ENCODE data around the gene TSPAN4. TPM values are rescaled to one million over a fixed set of nuclear protein-coding genes. Genes with fewer than 3 reads are reported as not detected.

TSPAN4 gene
- total RNA-seq, 1 donor from 2014 or later, result 50.8 TPM

DNA sequence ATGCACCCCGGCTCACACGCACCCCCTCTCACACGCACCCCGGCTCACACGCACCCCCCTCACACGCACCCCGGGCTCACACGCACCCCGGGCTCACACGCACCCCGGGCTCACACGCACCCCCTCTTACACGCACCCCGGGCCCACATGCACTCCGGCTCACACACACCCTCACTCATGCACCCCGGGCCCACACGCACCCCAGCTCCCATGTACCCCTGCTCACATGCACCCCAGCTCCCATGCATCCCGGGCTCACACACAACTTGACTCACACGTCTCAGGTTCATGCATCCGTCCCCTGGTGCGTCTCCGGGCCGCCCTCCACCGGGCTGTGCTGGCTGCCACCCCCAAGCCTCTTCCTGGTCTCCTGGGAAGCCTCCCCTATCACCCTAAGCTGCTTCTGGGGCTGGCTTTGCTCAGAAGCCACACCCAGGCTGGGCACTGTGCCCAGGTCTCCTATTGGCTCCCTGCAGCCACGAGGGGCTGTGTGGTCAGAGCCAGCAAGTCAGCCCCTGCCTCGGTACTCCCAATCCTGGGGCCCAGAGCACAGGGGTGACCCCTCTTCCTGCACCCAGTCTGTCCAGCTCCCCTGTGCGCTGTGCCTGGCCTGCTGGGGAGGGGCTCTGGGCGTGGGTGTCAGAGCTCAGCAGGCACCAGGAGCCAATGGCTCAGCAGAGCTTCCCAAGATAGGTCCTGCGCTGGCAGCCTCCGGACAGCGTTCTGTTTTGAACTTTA lies 16.9 kb downstream of the TSPAN4 start:
- H3K36me3 ChIP-seq (ENCODE audit: control insufficient read depth, insufficient read depth, low read length), result no peaks in the 10 kb centered on the region
- FAIRE-seq, result no peak
- no peak overlapping the region for H3K4me3 ChIP-seq (ENCODE audit: low read depth, low read length)
- H3K27me3 ChIP-seq (ENCODE audit: control insufficient read depth, insufficient read depth, low read length), result no peaks in the 10 kb centered on the region
- TF ChIP-seq CTCF (IDR thresholded peaks at IDR 0.05; ENCODE audit: insufficient read depth, low read length, severe bottlenecking), result no peak
- peak; percentile 67 for DNase-seq (ENCODE audit: low read depth)

- H3K4me3 ChIP-seq (ENCODE audit: low read depth, low read length), result no peak overlapping the region
- no peaks in the 10 kb centered on the region for H3K27me3 ChIP-seq (ENCODE audit: control insufficient read depth, insufficient read depth, low read length)
- H3K36me3 ChIP-seq (ENCODE audit: control insufficient read depth, insufficient read depth, low read length), result no peaks in the 10 kb centered on the region
- DNase-seq (ENCODE audit: low read depth) (no peak), FAIRE-seq (no peak)
- no peak for TF ChIP-seq CTCF (IDR thresholded peaks at IDR 0.05; ENCODE audit: insufficient read depth, low read length, severe bottlenecking)
Observed at GRCh38 chr11:860234-861104, 17.8 kb downstream of the TSPAN4 start.

GRCh38 chr11:861105-861479 lies 18.4 kb downstream of the TSPAN4 start:
- no peak for TF ChIP-seq CTCF (IDR thresholded peaks at IDR 0.05; ENCODE audit: insufficient read depth, low read length, severe bottlenecking)
- DNase-seq (ENCODE audit: low read depth) (no peak), FAIRE-seq (no peak)
- H3K36me3 ChIP-seq (ENCODE audit: control insufficient read depth, insufficient read depth, low read length), result no peaks in the 10 kb centered on the region
- H3K4me3 ChIP-seq (ENCODE audit: low read depth, low read length), result no peak overlapping the region
- H3K27me3 ChIP-seq (ENCODE audit: control insufficient read depth, insufficient read depth, low read length), result no peaks in the 10 kb centered on the region

DNA sequence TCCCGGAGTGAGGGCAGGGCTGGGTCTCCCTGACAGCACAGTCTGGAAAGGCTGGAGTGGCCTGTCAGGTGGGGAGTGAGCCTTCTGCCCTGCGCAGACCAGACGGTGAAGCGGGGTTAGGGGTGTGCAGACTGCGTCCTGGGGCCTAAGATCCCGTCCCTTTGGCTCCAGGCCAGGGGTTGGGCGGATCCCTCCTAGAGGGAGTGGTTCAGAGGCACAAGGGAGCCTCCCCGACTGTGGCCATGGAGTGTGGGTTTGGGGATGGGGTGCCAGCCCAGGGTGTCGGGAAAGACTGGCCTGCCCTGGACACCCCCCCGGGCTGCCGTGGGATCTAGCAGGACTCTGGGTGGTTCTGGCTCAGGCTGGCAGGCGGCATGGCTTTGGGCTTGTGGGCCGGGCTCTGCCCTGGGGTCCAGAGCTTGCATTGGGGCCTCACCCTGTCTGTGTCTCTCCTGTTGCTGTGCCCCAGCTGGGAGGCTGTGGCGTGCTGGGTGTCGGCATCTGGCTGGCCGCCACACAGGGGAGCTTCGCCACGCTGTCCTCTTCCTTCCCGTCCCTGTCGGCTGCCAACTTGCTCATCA lies 19.5 kb downstream of the TSPAN4 start:
- FAIRE-seq (no peak), DNase-seq (ENCODE audit: low read depth) (no peak)
- Histone ChIP-seq H3K36me3 (ENCODE audit: control insufficient read depth, insufficient read depth, low read length) (no peaks in the 10 kb centered on the region), H3K27me3 (ENCODE audit: control insufficient read depth, insufficient read depth, low read length) (no peaks in the 10 kb centered on the region), H3K4me3 (ENCODE audit: low read depth, low read length) (no peak overlapping the region)
- no peak for TF ChIP-seq CTCF (IDR thresholded peaks at IDR 0.05; ENCODE audit: insufficient read depth, low read length, severe bottlenecking)

DNA sequence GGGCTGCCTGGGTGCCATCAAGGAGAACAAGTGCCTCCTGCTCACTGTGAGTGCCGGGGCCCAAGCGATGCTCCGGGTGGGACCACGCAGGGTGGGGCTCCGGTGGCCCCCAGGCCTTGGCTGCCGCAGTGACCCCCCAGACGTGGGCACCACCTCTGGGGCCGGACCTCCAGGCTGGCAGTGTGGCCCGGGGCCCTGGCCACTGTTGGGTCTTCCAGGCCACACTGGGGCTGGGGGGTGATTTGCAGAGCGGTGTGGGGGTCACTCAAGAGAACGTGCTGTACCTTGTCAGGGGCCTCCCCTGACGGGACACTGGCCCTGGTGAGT lies 20.0 kb downstream of the TSPAN4 start:
- DNase-seq (ENCODE audit: low read depth) (no peak), FAIRE-seq (no peak)
- TF ChIP-seq CTCF (IDR thresholded peaks at IDR 0.05; ENCODE audit: insufficient read depth, low read length, severe bottlenecking), result no peak
- H3K36me3 ChIP-seq (ENCODE audit: control insufficient read depth, insufficient read depth, low read length), result no peaks in the 10 kb centered on the region
- H3K27me3 ChIP-seq (ENCODE audit: control insufficient read depth, insufficient read depth, low read length), result no peaks in the 10 kb centered on the region
- no peak overlapping the region for H3K4me3 ChIP-seq (ENCODE audit: low read depth, low read length)
